GM12878 (cell line): ENCODE results near the gene AGER. TPM values are rescaled to one million over a fixed set of nuclear protein-coding genes. Genes with fewer than 3 reads are reported as not detected.

Experiments used
- ATAC-seq: fragments of 200-7000 bp; cut with Tn5 transposase; 3 replicates; pipeline ENCODE4 v1.9.1; 2020; ENCODE audit warnings: mild to moderate bottlenecking, moderate library complexity
- BruUV-seq: library from RNA; stranded (reverse); fragments of 400-500 nt; replicated peaks from 2 replicates; lab custom pipeline; 2021; lab: Mats Ljungman, UMichigan
- CTCF ChIA-PET: fragments of 300-600 bp; sonication (Branson Sonifier 250); formaldehyde crosslinking; extraction: SDS; loops from one replicate; lab custom pipeline; 2021; ENCODE audit warnings: inconsistent platforms; lab: Yijun Ruan, JAX
- POLR2A ChIA-PET: fragments of 350-600 bp; formaldehyde crosslinking; extraction: SDS; loops from one replicate; lab custom pipeline; 2021; ENCODE audit warnings: inconsistent platforms; lab: Charles Lee
- RAD21 ChIA-PET: fragments of 300-600 bp; sonication (Branson Sonifier 250); formaldehyde crosslinking; loops from one replicate; lab custom pipeline; 2023; ENCODE audit warnings: antibody characterized with exemption; ENCODE audit not compliant: unreplicated experiment; lab: Charles Lee
- SMC1A ChIA-PET: fragments of 300-600 bp; sonication (Branson Sonifier 250); formaldehyde crosslinking; loops from one replicate; lab custom pipeline; 2023; ENCODE audit not compliant: unreplicated experiment, uncharacterized antibody; lab: Charles Lee
- DNase-seq: peaks from one replicate; pipeline ENCODE4 v3.0.0-alpha.2; 2011; ENCODE audit warnings: low read depth, low spot score
- FAIRE-seq: peaks from 3 replicates; lab custom pipeline; 2011; peaks lifted over from hg19 to GRCh38; lab: Jason Lieb, UNC
- H2AFZ ChIP-seq: 2 replicates; pipeline ENCODE4 v1.6.0; 2011; ENCODE audit warnings: low read depth, low read length, control low read depth; ENCODE audit not compliant: control insufficient read depth
- H3K27ac ChIP-seq: 2 replicates; pipeline ENCODE4 v1.5.1; 2011; ENCODE audit warnings: control low read depth; ENCODE audit not compliant: control insufficient read depth, insufficient read depth
- H3K27me3 ChIP-seq, 2 experiments: replicated peaks in 1 of 2; 2 replicates each; pipeline versions ENCODE4 v1.6.0 to v1.6.1; 2011; ENCODE audit warnings: low read length in 1 of 2; ENCODE audit not compliant: control insufficient read depth in 2 of 2, insufficient read depth in 2 of 2
- H3K36me3 ChIP-seq, 2 experiments: 2 replicates each; pipeline ENCODE4 v1.5.1; 2011; ENCODE audit warnings: low read length in 1 of 2; ENCODE audit not compliant: control insufficient read depth in 2 of 2, insufficient read depth in 2 of 2
- H3K4me1 ChIP-seq: 2 replicates; pipeline ENCODE4 v1.6.1; 2011; ENCODE audit warnings: mild to moderate bottlenecking, low read length, moderate library complexity, mixed read lengths; ENCODE audit not compliant: control insufficient read depth, insufficient read depth
- H3K4me2 ChIP-seq: 2 replicates; pipeline ENCODE4 v1.6.0; 2011; ENCODE audit warnings: control low read depth; ENCODE audit not compliant: control insufficient read depth, insufficient read depth
- H3K4me3 ChIP-seq: fragments of 200-600 bp; sonication (generic); 2 replicates; pipeline ENCODE4 v1.5.1; 2016
- H3K79me2 ChIP-seq: 2 replicates; pipeline ENCODE4 v1.6.0; 2011; ENCODE audit warnings: low read length; ENCODE audit not compliant: control insufficient read depth, insufficient read depth
- H3K9ac ChIP-seq: 2 replicates; pipeline ENCODE4 v1.8.0; 2011; ENCODE audit warnings: low read length, control low read depth, mixed read lengths; ENCODE audit not compliant: control insufficient read depth, insufficient read depth
- H3K9me3 ChIP-seq: replicated peaks from 3 replicates; pipeline ENCODE4 v1.5.1; 2011; ENCODE audit warnings: mild to moderate bottlenecking, low read length; ENCODE audit not compliant: control insufficient read depth, insufficient read depth
- H4K20me1 ChIP-seq: 2 replicates; pipeline ENCODE4 v1.6.0; 2011; ENCODE audit not compliant: control insufficient read depth, insufficient read depth
- CREB1 ChIP-seq: IDR thresholded peaks from 2 replicates; pipeline ENCODE4 v1.6.1; 2012; ENCODE audit warnings: low read depth, mild to moderate bottlenecking, inconsistent platforms
- E2F4 ChIP-seq: IDR thresholded peaks from 2 replicates; pipeline ENCODE4 v1.6.1; 2012; ENCODE audit warnings: low read depth, low read length, improper control_type of control experiment
- E4F1 ChIP-seq: fragments of 450-650 bp; IDR thresholded peaks from 2 replicates; pipeline ENCODE4 v1.6.1; 2018; ENCODE audit warnings: borderline replicate concordance, mild to moderate bottlenecking; ENCODE audit not compliant: partially characterized antibody
- EP300 ChIP-seq, 2 experiments: fragments of 150-350 bp in 1 of 2; IDR thresholded peaks; 2 replicates each; pipeline ENCODE4 v1.6.1; 2011 to 2012; ENCODE audit warnings: low read depth in 2 of 2, low read length in 2 of 2, borderline replicate concordance in 1 of 2, improper control_type of control experiment in 1 of 2, inconsistent platforms in 1 of 2; ENCODE audit not compliant: control insufficient read depth in 1 of 2
- FOS ChIP-seq: IDR thresholded peaks from 3 replicates; pipeline ENCODE4 v1.6.1; 2011; ENCODE audit warnings: borderline replicate concordance; ENCODE audit not compliant: insufficient read length; ENCODE audit errors: extremely low read depth
- GABPA ChIP-seq: IDR thresholded peaks from 2 replicates; pipeline ENCODE4 v1.6.1; 2014; ENCODE audit warnings: antibody characterized with exemption, low read depth, mild to moderate bottlenecking, inconsistent platforms
- HDAC6 ChIP-seq: fragments of 200-600 bp; sonication (generic); IDR thresholded peaks from one replicate; pipeline ENCODE4 v1.8.0; 2017; ENCODE audit warnings: antibody characterized with exemption; ENCODE audit not compliant: unreplicated experiment
- LARP7 ChIP-seq: fragments of 450-650 bp; IDR thresholded peaks from 2 replicates; pipeline ENCODE4 v1.6.1; 2017; ENCODE audit warnings: mild to moderate bottlenecking
- MTA2 ChIP-seq: fragments of 450-650 bp; IDR thresholded peaks from 2 replicates; pipeline ENCODE4 v1.6.1; 2016; ENCODE audit warnings: low read depth, mild to moderate bottlenecking, moderate library complexity
- PML ChIP-seq: IDR thresholded peaks from 2 replicates; pipeline ENCODE4 v1.6.1; 2012; ENCODE audit warnings: low read length, inconsistent platforms
- POLR2A ChIP-seq: IDR thresholded peaks from 2 replicates; pipeline ENCODE4 v1.6.1; 2011; ENCODE audit warnings: low read depth, mild to moderate bottlenecking, low read length
- USF1 ChIP-seq: IDR thresholded peaks from 2 replicates; pipeline ENCODE4 v1.6.1; 2011; ENCODE audit warnings: borderline replicate concordance, low read depth, mild to moderate bottlenecking, moderate library complexity, mixed read lengths, low read length; ENCODE audit not compliant: insufficient read depth; ENCODE audit errors: extremely low read length
- WRNIP1 ChIP-seq: IDR thresholded peaks from 2 replicates; pipeline ENCODE4 v1.6.1; 2011; ENCODE audit warnings: low read depth, low read length, improper control_type of control experiment, borderline replicate concordance
- ZNF217 ChIP-seq: fragments of 450-650 bp; IDR thresholded peaks from 2 replicates; pipeline ENCODE4 v1.6.1; 2017; ENCODE audit warnings: antibody characterized with exemption, mild to moderate bottlenecking
- WGBS: methylation state at CpG from one replicate; pipeline ENCODE4 v1.1.6; 2016; ENCODE audit warnings: low lambda C conversion rate; ENCODE audit not compliant: insufficient replicate concordance, insufficient coverage; ENCODE audit errors: missing lambda C conversion rate; 5-methylcytosine and 5-hydroxymethylcytosine counted together
- in situ Hi-C: fragments of 300-500 bp; cut with MboI; formaldehyde crosslinking; loops from 9 replicates; pipeline ENCODE4 v1.14.3; 2018; ENCODE audit warnings: mixed read lengths
- intact Hi-C: fragments of 100-400 bp; cut with micrococcal nuclease; formaldehyde crosslinking; loops from one replicate; pipeline ENCODE4 v1.14.2; 2022; ENCODE audit not compliant: unreplicated experiment
- polyA plus RNA-seq, 11 experiments: library from polyadenylated mRNA; depleted of rRNA in 4 of 11; unstranded in 6 of 11; stranded (reverse) in 5 of 11; fragments of >200 nt; fragmentation: Nextera tagmentation in 4 of 11; fragmentation: Illumina TruSeq in 1 of 11; extraction: Ambion mirVana in 4 of 11; extraction: Trizol in 1 of 11; gene quantifications; 1 replicate in 1 of 11; 2 replicates in 10 of 11; pipeline versions ENCODE4 v1.2.1 to v1.2.3, GENCODE V29; 2011 to 2016; ENCODE audit warnings: inconsistent platforms in 2 of 11, missing spikeins in 2 of 11, low read depth in 1 of 11
- total RNA-seq, 4 experiments: library from RNA; depleted of rRNA in 3 of 4; stranded (reverse); fragments of >200 nt in 3 of 4; fragmentation: Illumina TruSeq in 1 of 4; extraction: Trizol in 1 of 4; gene quantifications; 2 replicates each; pipeline versions ENCODE4 v1.2.1 to v1.2.3, GENCODE V29; 2013 to 2021

Gene AGER
- total and polyA plus RNA-seq, 10 of the 15 experiments (the other 5 are each of a cell fraction or from before 2014, with no cell fraction given) = 1.1 to 18.2 (median 3.9) TPM

GRCh38 chr6:32177788-32178546, 6.1 kb downstream of the AGER start, which contains the start of gene RNF5 (continued):
- TF ChIP-seq FOS = peak; percentile 95
- no peak for TF ChIP-seq USF1
- TF ChIP-seq E4F1 = peak; percentile 43

- ATAC-seq = peak; percentile 27
- H3K27ac ChIP-seq = peak overlapping the region; percentile 79
- FAIRE-seq = no peak
- TF ChIP-seq HDAC6 (no peak), EP300 (IDR thresholded peaks at IDR 0.05; ENCODE audit: borderline replicate concordance in 1 of 2, control insufficient read depth in 1 of 2, low read depth in 2 of 2, low read length in 2 of 2) (peak in 1 of 2 experiments; percentile 22; a peak in 1 of 4 replicates), CREB1 (0 out of 2 replicates have a peak, but pooled peaks have one; percentile 27), LARP7 (peak; percentile 69; the same call in 1 of the 2 replicates), POLR2A (peak; percentile 37), WRNIP1 (no peak), PML (0 out of 2 replicates have a peak, but pooled peaks have one; percentile 26), MTA2 (peak; percentile 36; the same call in 1 of the 2 replicates), E2F4 (no peak; the same call in 1 of the 2 replicates), GABPA (peak; percentile 44; the same call in 1 of the 2 replicates), ZNF217 (no peak)
Measured at GRCh38 chr6:32177183-32177787, 6.8 kb downstream of the AGER start.

More at GRCh38 chr6:32177183-32177787, 6.8 kb downstream of the AGER start:
- Histone ChIP-seq H2AFZ (peak overlapping the region; percentile 78), H3K4me2 (peak overlapping the region; percentile 65), H3K36me3 (no peaks in the 10 kb centered on the region; a peak in 1 of 4 replicates), H3K79me2 (peaks cover 22% of the 10 kb centered on the region), H3K4me3 (peak overlapping the region; percentile 64), H3K9me3 (no peaks in the 10 kb centered on the region), H4K20me1 (no peaks in the 10 kb centered on the region), H3K9ac (peak overlapping the region; percentile 62), H3K4me1 (peaks cover 10% of the 10 kb centered on the region), H3K27me3 (no peaks in the 10 kb centered on the region)
- in situ Hi-C loops (no loop called here), intact Hi-C loops (loop anchor here (2.0 kb wide), 2 partner anchors 14 to 58 kb away; partner anchors contain the start of gene PBX2)
- CTCF ChIA-PET = interaction anchor here (0.6 to 1.8 kb wide), 7 partner anchors 14 to 1287 kb away, joined by 3 to 6 read pairs (median 4); partner anchors contain the start of gene GPSM3
- no peak for DNase-seq
- POLR2A ChIA-PET = interaction anchor here (1.3 to 5.7 kb wide), 6 partner anchors 13 to 440 kb away, joined by 3 to 123 read pairs (median 20); partner anchors contain the start of genes ATF6B, FKBPL, GPSM3 and PBX2
- TSS peak; percentile 78 for BruUV-seq
- SMC1A ChIA-PET = interaction anchor here (1.0 to 4.2 kb wide), 5 partner anchors 14 to 350 kb away, joined by 3 to 41 read pairs (median 13); partner anchors contain the start of genes ATF6B, FKBPL, GPSM3 and HSPA1B
- RAD21 ChIA-PET = interaction anchor here (0.7 to 2.6 kb wide), 5 partner anchors 13 to 48 kb away, joined by 3 to 21 read pairs (median 5); partner anchors contain the start of genes ATF6B, GPSM3 and PBX2
- under 1% methylated on average over 20 of the region's 20 CpGs for WGBS
